GM23338 (cell line): ENCODE measurements around the gene RDH5. TPM values are rescaled to one million over a fixed set of nuclear protein-coding genes. Genes with fewer than 3 reads are reported as not detected.

Experiments
- ATAC-seq: fragments of 200-7000 bp; cut with Tn5 transposase; 3 replicates; pipeline ENCODE4 v1.9.1; 2020
- DNase-seq: peaks from one replicate; pipeline ENCODE4 v3.0.0-alpha.2; 2015; ENCODE audit warnings: low spot score
- H2AFZ ChIP-seq: fragments of 200-600 bp; sonication (generic); 2 replicates; pipeline ENCODE4 v1.8.0; 2016; ENCODE audit warnings: antibody characterized with exemption, mild to moderate bottlenecking, moderate library complexity
- H3F3A ChIP-seq: fragments of 200-600 bp; sonication (generic); replicated peaks from 2 replicates; pipeline ENCODE4 v1.8.0; 2017; ENCODE audit warnings: antibody characterized with exemption, mixed run types, low read depth
- H3K27ac ChIP-seq: fragments of 200-600 bp; sonication (generic); 2 replicates; pipeline ENCODE4 v1.6.1; 2016; ENCODE audit warnings: low read depth
- H3K27me3 ChIP-seq: fragments of 200-600 bp; sonication (generic); 2 replicates; pipeline ENCODE4 v1.8.0; 2016; ENCODE audit warnings: mild to moderate bottlenecking, mixed run types, moderate library complexity; ENCODE audit not compliant: insufficient read depth
- H3K36me3 ChIP-seq: fragments of 200-600 bp; sonication (generic); 2 replicates; pipeline ENCODE4 v1.8.0; 2016; ENCODE audit warnings: mild to moderate bottlenecking; ENCODE audit not compliant: insufficient read depth
- H3K4me1 ChIP-seq: fragments of 200-600 bp; sonication (generic); 2 replicates; pipeline ENCODE4 v1.8.0; 2016; ENCODE audit warnings: mild to moderate bottlenecking, moderate library complexity; ENCODE audit not compliant: insufficient read depth
- H3K4me2 ChIP-seq: fragments of 200-600 bp; sonication (generic); 2 replicates; pipeline ENCODE4 v1.7.1; 2017; ENCODE audit warnings: mixed run types
- H3K4me3 ChIP-seq: fragments of 200-600 bp; sonication (generic); 2 replicates; pipeline ENCODE4 v1.6.1; 2016; ENCODE audit warnings: mixed run types
- H3K79me2 ChIP-seq: fragments of 200-600 bp; sonication (generic); replicated peaks from 2 replicates; pipeline ENCODE4 v1.8.0; 2017; ENCODE audit warnings: mild to moderate bottlenecking; ENCODE audit not compliant: insufficient read depth
- H3K9me2 ChIP-seq: fragments of 200-600 bp; sonication (generic); 2 replicates; pipeline ENCODE4 v1.8.0; 2017; ENCODE audit not compliant: insufficient read depth
- H4K20me1 ChIP-seq: fragments of 200-600 bp; sonication (generic); replicated peaks from 2 replicates; pipeline ENCODE4 v1.8.0; 2017; ENCODE audit warnings: mild to moderate bottlenecking; ENCODE audit not compliant: insufficient read depth
- H3K27ac Mint-ChIP-seq: 2 replicates; pipeline ENCODE4 v1.8.0; 2020; ENCODE audit warnings: inconsistent platforms, mild to moderate bottlenecking, moderate library complexity, mixed read lengths
- H3K27me3 Mint-ChIP-seq: 3 replicates; pipeline ENCODE4 v1.8.0; 2022; ENCODE audit warnings: low read depth, mild to moderate bottlenecking, moderate library complexity, mixed read lengths, inconsistent platforms; ENCODE audit not compliant: insufficient read depth, poor library complexity
- H3K36me3 Mint-ChIP-seq: 3 replicates; pipeline ENCODE4 v1.8.0; 2021; ENCODE audit warnings: low read depth, mild to moderate bottlenecking, inconsistent platforms, moderate library complexity, mixed read lengths
- H3K4me1 Mint-ChIP-seq: 3 replicates; pipeline ENCODE4 v1.8.0; 2020; ENCODE audit warnings: mild to moderate bottlenecking, inconsistent platforms, mixed read lengths
- H3K4me3 Mint-ChIP-seq: 3 replicates; pipeline ENCODE4 v1.8.0; 2021; ENCODE audit warnings: moderate library complexity, mild to moderate bottlenecking, inconsistent platforms, mixed read lengths
- H3K9me3 Mint-ChIP-seq: 3 replicates; pipeline ENCODE4 v1.8.0; 2020; ENCODE audit warnings: moderate library complexity, mild to moderate bottlenecking, inconsistent platforms, mixed read lengths
- CREB1 ChIP-seq: fragments of 250-450 bp; sonication (Bioruptor Pico); IDR thresholded peaks from 2 replicates; pipeline ENCODE4 v1.5.0; 2020; ENCODE audit warnings: low read depth, mild to moderate bottlenecking, moderate library complexity
- CTCF ChIP-seq, 2 experiments: fragments of 200-600 bp in 1 of 2; sonication (generic) in 1 of 2; conservative IDR thresholded peaks; 2 replicates each; pipeline versions ENCODE4 v1.5.1 to v1.6.1; 2016 to 2017; ENCODE audit warnings: antibody characterized with exemption in 2 of 2, low read depth in 2 of 2, mild to moderate bottlenecking in 2 of 2, moderate library complexity in 1 of 2
- ETS1 ChIP-seq: IDR thresholded peaks from 2 replicates; pipeline ENCODE4 v1.6.1; 2016; ENCODE audit warnings: antibody characterized with exemption
- EZH2 ChIP-seq: fragments of 200-600 bp; sonication (generic); IDR thresholded peaks from one replicate; pipeline ENCODE4 v1.8.0; 2017; ENCODE audit warnings: antibody characterized with exemption, mild to moderate bottlenecking, low read depth; ENCODE audit not compliant: unreplicated experiment
- EZH2phosphoT487 ChIP-seq: fragments of 200-600 bp; sonication (generic); IDR thresholded peaks from one replicate; pipeline ENCODE4 v1.8.1; 2018; ENCODE audit warnings: antibody characterized with exemption; ENCODE audit not compliant: unreplicated experiment
- JUNB ChIP-seq: IDR thresholded peaks from one replicate; pipeline ENCODE4 v1.6.1; 2016; ENCODE audit warnings: antibody characterized with exemption; ENCODE audit not compliant: unreplicated experiment
- NANOG ChIP-seq: IDR thresholded peaks from 2 replicates; pipeline ENCODE4 v1.6.1; 2016; ENCODE audit warnings: antibody characterized with exemption, borderline replicate concordance
- POLR2AphosphoS5 ChIP-seq: IDR thresholded peaks from 2 replicates; pipeline ENCODE4 v1.6.1; 2016; ENCODE audit warnings: antibody characterized with exemption, low read depth
- REST ChIP-seq: IDR thresholded peaks from one replicate; pipeline ENCODE4 v1.6.1; 2018; ENCODE audit warnings: antibody characterized with exemption; ENCODE audit not compliant: unreplicated experiment
- STAT1 ChIP-seq: IDR thresholded peaks from one replicate; pipeline ENCODE4 v1.6.1; 2016; ENCODE audit warnings: antibody characterized with exemption; ENCODE audit not compliant: unreplicated experiment
- ZNF114 ChIP-seq: fragments of 250-450 bp; sonication (Bioruptor Pico); IDR thresholded peaks from 2 replicates; pipeline ENCODE4 v1.5.0; 2020; ENCODE audit warnings: mild to moderate bottlenecking, moderate library complexity
- ZNF331 ChIP-seq: fragments of 250-450 bp; sonication (Bioruptor Pico); IDR thresholded peaks from 2 replicates; pipeline ENCODE4 v1.5.0; 2020; ENCODE audit warnings: low read depth, mild to moderate bottlenecking, moderate library complexity
- ZNF462 ChIP-seq: fragments of 250-450 bp; sonication (Bioruptor Pico); IDR thresholded peaks from 2 replicates; pipeline ENCODE4 v1.5.0; 2020; ENCODE audit warnings: mild to moderate bottlenecking, moderate library complexity
- polyA plus RNA-seq: library from polyadenylated mRNA; unstranded; fragments of >200 nt; fragmentation: Nextera tagmentation; extraction: Ambion mirVana; gene quantifications from 2 replicates; pipeline ENCODE4 v1.2.1, GENCODE V29; 2016
- total RNA-seq: library from RNA; depleted of rRNA; stranded (reverse); fragments of >200 nt; shearing (Covaris generic); gene quantifications from 2 replicates; pipeline ENCODE4 v1.2.3, GENCODE V29; 2014

The RDH5 gene
- total and polyA plus RNA-seq, 2 experiments from 2014 or later = 3.9 to 7.5 TPM

GRCh38 chr12:55736076-55736475 lies 15.9 kb downstream of the RDH5 start:
- Mint-ChIP-seq H3K9me3 (no peaks in the 10 kb centered on the region; the same call in 2 of the 3 replicates), H3K4me3 (no peak overlapping the region; the same call in 2 of the 3 replicates), H3K27ac (no peak overlapping the region; the same call in 1 of the 2 replicates), H3K27me3 (peaks cover 12% of the 10 kb centered on the region), H3K4me1 (peaks cover 23% of the 10 kb centered on the region; the same call in 2 of the 3 replicates), H3K36me3 (no peaks in the 10 kb centered on the region)
- no peak overlapping the region for H2AFZ ChIP-seq
- no peaks in the 10 kb centered on the region; the same call in 1 of the 2 replicates for H3K79me2 ChIP-seq
- H3K36me3 ChIP-seq = no peaks in the 10 kb centered on the region
- no peaks in the 10 kb centered on the region for H3K9me2 ChIP-seq
- no peak overlapping the region for H3K4me3 ChIP-seq
- DNase-seq (no peak), ATAC-seq (no peak)
- H4K20me1 ChIP-seq = no peaks in the 10 kb centered on the region
- H3F3A ChIP-seq = no peaks in the 10 kb centered on the region
- no peaks in the 10 kb centered on the region for H3K27me3 ChIP-seq
- H3K4me2 ChIP-seq = no peak overlapping the region
- H3K27ac ChIP-seq = no peak overlapping the region
- peaks cover 13% of the 10 kb centered on the region; the same call in 1 of the 2 replicates for H3K4me1 ChIP-seq
- TF ChIP-seq ETS1 (no peak), NANOG (no peak), ZNF462 (CRISPR knock-in tag) (no peak), POLR2AphosphoS5 (no peak), CREB1 (CRISPR knock-in tag) (no peak), ZNF114 (CRISPR knock-in tag) (no peak), JUNB (no peak), EZH2 (no peak), STAT1 (no peak), CTCF (conservative IDR thresholded peaks at IDR 0.05; ENCODE audit: low read depth in 2 of 2) (no peak), REST (no peak), EZH2phosphoT487 (no peak), ZNF331 (no peak)
